ENCODE results near the gene RUNX2.

GRCh38 chr6:45658400-45658799 is 330.3 kb downstream of the RUNX2 start:
- no peak for TF ChIP-seq CTCF (IDR thresholded peaks at IDR 0.05; ENCODE audit: insufficient read depth, low read depth, low read length)
- no peak for TF ChIP-seq EZH2 (IDR thresholded peaks at IDR 0.05; ENCODE audit: insufficient read depth, low read length)
